LNCaP clone FGC (cell line): ENCODE measurements around the gene TUBGCP5.

Experiments
- DNase-seq: peaks from one replicate; pipeline ENCODE4 v3.0.0-alpha.2; 2011; ENCODE audit warnings: low read depth
- H3K4me3 ChIP-seq: 2 replicates; pipeline ENCODE4 v1.5.1; 2011; ENCODE audit warnings: mild to moderate bottlenecking, low read depth, low read length, control low read depth
- CTCF ChIP-seq: IDR thresholded peaks from 2 replicates; pipeline ENCODE4 v1.5.1; 2012; ENCODE audit warnings: mild to moderate bottlenecking; ENCODE audit not compliant: control insufficient read depth, insufficient read depth; ENCODE audit errors: extremely low read depth

Gene TUBGCP5

GRCh38 chr15:22981051-22981840 is 58.1 kb downstream of the TUBGCP5 start:
- DNase-seq, result no peak
- no peak for TF ChIP-seq CTCF
- peak overlapping the region; percentile 84 for H3K4me3 ChIP-seq

GRCh38 chr15:22980189-22981050 is 58.9 kb downstream of the TUBGCP5 start, which contains the start of gene CYFIP1:
Gene CYFIP1 (minus strand): TSS chr15:22980368. CDS start chr15:22947285, 33,083 bp downstream.
- H3K4me3 ChIP-seq, result peak within 1 kb of the TSS; percentile 84
- no peak for TF ChIP-seq CTCF
- DNase-seq, result peak; percentile 53

GRCh38 chr15:22979238-22980188 is 59.9 kb downstream of the TUBGCP5 start:
- DNase-seq, result no peak
- peak overlapping the region; percentile 84 for H3K4me3 ChIP-seq
- TF ChIP-seq CTCF, result no peak

GRCh38 chr15:22978691-22979237 is 60.6 kb downstream of the TUBGCP5 start:
- peak overlapping the region; percentile 84 for H3K4me3 ChIP-seq
- no peak for DNase-seq
- no peak for TF ChIP-seq CTCF

- H3K4me3 ChIP-seq, result no peak overlapping the region
- no peak for TF ChIP-seq CTCF
- no peak for DNase-seq
Observed at GRCh38 chr15:22974745-22975144, 64.6 kb downstream of the TUBGCP5 start.

- no peak for TF ChIP-seq CTCF
- no peak for DNase-seq
- H3K4me3 ChIP-seq, result no peak overlapping the region
Observed at GRCh38 chr15:22973987-22974386, 65.4 kb downstream of the TUBGCP5 start.
